ENCODE measurements around the gene ZNF428.
"Not testable (repeated sequence)": the region's sequence is repeated elsewhere in the genome, so short reads cannot be mapped to it uniquely, and the experiment has no call there.

Gene ZNF428, protein sequence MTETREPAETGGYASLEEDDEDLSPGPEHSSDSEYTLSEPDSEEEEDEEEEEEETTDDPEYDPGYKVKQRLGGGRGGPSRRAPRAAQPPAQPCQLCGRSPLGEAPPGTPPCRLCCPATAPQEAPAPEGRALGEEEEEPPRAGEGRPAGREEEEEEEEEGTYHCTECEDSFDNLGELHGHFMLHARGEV
- 19.8 to 27.6 (median 22.2) reads per million in 4 experiments for total RNA-seq

DNA sequence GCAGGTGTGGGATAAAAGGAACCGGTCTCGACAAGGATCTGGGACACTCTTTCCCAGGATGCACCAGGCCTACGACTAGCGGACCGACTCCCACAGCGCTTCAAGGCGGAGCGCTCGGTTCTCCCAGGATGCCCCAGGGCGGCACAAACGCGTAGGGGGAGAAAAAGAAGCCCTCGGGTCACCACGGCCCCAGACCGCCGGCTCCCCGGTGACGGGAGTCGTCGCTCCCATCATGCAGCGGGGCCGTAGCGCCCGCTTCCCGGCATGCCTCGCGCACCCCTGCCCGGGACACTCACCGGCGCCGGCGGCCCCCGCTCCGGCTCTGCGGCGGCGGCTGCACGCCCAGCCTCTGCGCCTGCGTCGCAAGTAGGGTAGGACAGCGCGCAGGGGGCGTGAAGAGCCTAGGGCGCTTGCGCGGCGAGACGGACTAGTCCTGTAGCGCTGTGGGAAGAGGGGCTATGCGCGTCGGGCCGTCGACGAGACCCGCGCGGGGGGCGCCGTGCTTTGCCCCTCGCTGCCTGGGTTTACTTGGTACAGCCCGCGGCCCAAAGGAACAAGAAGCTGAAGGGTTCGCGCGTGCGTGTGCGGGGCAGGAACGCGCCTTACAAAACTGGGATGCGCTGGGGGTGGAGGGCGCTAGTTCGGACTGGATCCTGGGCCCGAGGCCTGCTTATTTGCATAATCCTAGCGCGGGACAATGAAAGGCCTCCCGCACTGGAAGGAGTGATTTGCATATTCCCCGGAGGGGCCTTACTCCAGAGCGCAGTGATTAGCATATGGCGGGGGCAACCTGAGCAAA lies at the start of gene ZNF428:
ZNF428 (minus strand) TSS at position 368 of the 799 bp plus-strand sequence. CDS start 5,325 bp downstream, outside the sequence.
- peak; percentile 84 for DNase-seq

DNA sequence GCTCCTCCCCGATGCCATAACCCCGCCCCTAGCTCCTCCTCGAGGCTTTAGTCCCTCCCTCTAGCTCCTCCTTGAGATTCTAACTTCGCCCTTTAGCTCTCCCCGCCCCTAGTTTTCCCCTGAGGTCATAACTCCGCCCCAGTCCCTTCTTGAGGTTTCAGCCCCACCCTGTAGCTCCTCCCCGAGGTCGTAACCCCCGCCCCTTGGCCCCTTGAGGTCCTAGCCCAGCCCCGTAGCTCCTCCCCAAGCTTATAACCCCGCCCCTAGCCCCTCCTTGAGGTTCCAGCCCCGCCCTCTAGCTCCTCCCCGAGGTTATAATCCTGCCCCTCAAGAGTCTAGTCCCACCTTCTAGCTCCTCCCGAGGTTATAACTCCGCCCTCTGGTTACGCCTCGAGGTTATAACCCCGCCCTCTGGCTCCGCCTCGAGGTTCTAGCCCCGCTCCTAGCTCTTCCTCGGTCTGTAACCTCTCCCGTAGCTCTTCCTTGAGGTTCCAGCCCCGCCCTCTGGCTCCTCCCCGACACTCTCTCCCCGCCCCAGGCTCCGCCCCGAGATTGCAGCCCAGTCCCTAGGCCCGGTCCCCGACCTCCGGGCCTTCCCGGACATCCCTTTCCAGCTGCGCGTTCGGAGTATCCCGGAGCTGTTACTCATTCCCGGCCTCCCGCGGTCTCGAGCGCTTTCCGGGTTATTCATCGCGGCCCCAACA lies 49.1 kb upstream of the ZNF428 start:
- DNase-seq, result peak; percentile 97

DNA sequence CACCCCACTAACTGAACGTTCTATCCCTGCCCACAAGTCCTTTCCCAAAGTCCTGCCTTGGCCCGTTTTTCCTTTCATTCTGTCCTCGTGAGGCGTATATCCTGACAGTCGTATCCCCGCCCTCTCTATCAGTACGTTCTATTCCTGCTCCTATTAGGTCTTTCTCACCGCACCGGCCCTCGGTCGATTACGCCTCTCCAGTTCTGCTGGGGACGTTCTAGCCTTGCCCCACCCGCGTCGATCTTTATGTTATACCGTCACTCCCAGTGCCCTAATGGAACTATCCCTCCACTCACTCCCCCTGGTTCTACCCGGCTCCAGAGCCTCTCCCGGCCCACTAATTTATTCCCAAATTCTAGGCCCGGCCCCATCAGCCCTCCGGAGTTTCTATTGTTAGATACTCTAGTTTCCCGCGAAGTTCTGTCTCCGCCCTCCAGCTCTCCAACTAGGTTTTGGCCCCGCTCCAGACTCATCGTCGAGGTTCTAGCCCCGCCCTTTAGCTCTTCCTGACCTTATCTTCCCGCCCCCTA lies 48.5 kb upstream of the ZNF428 start:
- DNase-seq, result no peak

DNA sequence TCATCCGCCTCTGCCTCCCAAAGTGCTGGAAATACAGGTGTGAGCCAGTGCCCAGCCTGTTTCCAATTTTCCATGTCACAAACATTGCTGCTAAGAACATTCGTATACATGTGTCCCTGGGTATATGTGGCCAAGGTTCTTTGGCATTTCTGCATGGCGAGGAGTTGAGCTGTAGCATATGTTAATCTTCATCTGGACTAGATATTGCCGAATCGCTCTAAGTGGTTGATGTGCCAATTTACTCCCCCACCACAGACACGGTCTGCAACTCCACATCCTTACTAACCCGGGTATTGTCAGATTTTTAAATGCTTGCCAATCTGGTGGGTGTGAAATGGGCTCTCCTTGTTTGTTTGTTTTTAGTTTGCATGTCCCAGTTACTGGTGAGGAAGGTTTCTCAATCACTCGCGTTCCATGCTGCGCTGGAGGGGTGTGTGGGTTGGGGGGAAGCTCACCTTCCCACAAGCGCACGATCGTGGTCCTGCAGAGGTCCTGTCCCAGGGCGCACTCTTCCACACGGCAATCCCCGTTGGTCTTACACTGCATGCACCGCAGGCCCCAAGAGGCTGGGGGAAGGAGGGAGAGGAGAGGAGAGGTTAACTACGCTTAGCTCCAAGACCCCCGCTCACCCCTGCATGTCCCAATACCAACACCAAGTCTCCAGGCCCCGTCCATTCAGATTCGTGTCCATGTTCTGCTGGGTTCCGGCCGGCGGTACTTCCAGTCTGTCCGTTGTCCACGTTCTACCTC lies 47.9 kb upstream of the ZNF428 start:
- no peak for DNase-seq

DNA sequence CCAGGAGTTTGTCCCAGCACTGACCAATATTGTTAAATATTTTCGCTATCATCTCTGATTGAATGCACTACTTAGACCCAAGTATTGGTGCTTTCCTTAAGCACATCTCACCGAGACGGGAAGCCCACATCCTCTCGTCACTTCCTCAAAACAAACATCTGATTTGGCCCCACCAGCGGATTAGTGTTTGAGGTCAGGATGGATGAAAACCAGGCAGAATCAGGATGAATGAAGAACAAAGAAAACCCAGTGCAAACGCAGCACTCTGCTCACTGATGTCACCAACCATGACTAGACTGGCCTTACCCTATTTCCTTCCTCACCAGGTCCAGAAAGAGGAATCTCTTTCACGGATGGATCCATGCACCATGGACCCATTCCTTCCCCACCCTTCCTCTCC lies 44.6 kb upstream of the ZNF428 start:
- DNase-seq, result no peak

DNA sequence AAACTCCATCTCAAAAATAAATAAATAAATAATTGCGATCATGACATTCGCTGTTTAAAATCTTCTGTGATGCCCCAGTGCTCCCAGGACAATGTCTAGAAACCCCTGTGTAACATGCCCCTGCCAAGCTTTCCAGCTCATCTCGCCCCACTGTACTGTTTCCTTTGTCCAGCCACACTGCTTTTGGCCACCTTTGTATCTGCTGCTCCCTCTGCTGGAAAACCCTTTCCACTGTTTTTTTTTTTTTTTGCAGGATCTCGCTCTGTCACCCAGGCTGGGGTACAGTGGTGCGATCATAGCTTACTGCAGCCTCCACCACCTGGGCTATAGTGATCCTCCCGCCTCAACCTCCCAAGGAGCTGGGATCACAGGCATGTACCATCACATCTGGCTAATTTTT lies 43.1 kb upstream of the ZNF428 start:
- DNase-seq, result no peak

DNA sequence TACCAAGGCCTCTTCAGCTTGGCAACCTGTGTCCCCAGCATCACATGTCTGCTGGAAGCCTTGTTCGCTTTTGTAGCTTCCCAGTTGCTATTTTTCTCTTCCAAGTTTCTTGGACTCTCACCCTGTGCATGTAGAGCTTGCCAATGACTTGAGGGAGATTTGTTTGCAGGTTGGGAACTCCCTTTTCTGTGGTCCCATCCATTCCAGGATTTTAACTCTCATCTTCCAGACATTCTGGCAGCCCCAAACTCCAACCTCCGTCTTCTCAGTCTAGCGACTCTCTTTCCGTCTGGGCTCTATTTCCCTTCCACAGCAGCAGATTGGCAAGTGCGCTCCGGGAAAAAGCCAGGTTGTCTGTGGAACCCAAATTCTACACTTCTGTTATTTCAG lies 41.5 kb upstream of the ZNF428 start:
- no peak for DNase-seq

DNA sequence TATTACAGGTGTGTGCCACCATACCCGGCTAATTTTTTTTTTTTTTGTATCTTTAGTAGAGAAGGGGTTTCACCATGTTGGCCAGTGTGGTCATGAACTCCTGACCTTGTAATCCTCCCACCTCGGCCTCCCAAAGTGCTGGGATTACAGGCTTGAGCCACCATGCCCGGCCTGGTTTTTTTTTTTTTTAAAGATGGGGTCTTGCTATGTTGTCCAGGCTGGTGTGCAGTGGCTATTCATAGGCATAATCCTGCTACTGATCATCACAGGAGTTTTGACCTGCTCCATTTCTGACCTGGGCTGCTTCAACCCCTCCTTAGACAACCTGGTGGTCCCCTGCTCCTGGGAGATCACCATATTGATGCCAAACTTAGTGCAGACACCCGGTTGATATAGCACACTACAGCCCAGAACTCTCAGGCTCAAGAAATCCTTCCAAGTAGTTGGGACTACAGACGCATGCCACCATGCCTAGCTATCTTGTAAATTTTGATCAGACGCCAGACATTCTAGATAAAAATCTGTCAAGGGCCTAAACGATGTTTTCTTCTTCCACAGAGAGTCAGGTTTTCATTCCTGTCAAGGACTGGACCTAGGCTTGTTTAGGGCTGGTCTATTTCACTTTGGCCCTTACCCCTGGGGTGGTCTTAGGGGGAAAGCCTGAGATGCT lies 41.0 kb upstream of the ZNF428 start:
- DNase-seq, result no peak

DNA sequence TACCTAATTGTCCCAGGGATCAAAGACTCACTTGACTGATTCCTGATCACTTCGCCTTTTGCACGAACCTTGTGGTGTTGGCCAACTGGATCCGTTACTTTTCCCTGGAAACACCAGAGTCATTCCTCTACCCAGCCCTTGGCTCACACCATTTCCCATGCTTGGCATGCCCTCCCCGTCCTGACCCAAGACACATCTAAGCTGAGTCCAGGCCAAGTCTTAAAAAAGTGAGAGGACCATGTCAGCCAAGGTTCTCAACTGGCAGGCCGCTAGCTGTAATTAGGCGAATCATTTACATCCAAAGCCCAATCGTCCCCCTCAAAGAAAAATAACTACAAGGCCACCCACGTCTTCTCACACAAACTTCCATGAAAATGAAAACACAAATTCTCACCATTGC lies 39.1 kb upstream of the ZNF428 start:
- DNase-seq, result no peak

DNA sequence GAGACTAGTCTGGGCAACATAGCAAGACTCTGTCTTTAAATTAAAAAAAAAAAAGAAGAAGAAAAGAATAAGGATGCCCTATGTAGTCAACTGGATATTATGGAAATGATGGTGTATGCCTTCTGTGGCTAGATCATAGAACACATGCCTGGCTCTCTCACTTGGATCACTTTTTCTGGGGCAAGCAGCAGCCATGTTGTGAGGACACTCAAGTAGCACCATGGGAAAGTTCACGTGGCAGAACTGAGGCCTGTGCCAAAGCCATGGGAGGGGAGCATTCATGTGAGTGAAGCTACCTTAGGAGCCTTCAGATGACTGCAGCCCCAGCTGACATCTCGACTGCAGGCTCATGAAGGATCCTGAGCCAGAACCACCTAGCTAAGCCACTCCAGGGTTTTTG lies 38.6 kb upstream of the ZNF428 start:
- no peak for DNase-seq

DNA sequence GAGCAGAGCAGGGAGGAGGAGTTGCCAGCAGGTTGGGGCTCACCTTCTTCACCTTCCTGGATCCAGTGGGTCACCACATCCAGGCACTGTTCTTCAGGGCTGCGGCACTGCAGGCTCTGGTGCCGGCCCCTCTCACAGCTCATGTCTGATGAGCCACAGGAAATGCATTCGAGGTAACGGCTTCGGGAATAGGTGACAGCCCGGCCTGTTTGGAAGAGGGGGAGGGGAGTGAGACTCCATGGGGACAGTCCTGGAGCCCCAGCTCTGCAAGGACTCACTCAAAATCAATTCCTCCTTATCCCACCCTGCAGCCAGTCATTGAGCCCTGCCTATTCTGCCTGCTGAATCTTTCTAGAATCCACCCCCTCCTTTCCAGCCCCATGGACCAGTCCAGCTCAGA lies 37.0 kb upstream of the ZNF428 start:
- no peak for DNase-seq

DNA sequence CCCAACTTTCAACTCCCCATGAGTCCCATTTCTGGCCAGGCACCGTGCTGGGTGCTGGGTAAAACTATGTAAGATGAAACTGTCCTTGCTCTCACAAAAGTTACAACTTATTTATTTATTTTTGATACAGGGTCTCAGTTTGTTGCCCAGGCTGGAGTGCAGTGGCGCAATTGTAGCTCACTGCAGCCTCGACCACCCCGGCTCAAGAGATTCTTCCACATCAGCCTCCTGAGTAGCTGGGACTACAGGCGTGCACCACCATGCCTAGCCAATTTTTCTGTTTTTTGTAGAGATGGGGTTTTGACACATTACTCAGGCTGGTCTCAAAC lies 33.1 kb upstream of the ZNF428 start:
- DNase-seq, result no peak

DNA sequence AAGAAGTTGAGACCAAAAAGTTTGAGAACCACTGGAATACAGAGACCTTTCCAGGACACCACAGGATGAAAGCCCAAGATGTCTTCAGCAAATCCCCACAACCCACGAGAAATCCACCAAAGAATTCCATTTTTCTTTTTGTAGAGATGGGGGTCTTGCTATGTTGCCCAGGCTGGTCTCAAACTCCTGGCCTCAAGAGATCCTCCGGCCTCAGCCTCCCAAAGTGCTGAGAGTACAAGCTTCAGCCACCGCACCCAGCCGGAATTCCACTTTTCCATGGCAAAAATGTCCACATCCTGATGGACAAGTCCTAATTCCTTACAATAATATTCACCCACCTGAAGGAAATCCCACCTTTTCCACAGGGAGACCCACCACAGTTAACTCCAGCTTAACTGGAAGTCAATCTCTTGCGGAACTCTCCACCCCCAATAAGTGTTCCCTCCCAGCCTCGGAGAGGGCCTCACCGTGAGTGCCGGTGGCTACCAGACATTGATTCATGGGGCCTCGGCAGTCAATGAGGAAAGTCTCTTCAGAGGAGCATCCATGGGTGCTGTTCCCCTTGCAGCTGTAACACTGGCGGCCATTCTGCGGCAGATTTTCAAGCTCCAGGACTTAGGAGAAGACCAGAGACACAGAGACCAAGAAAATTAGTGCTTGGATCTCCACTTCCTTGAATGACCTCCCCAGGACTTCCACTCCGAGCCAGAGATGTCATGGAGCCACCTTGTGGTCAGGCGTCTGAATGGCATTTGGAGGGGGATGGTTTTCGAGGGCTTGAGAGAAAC lies 32.5 kb upstream of the ZNF428 start:
- peak; percentile 10 for DNase-seq

DNA sequence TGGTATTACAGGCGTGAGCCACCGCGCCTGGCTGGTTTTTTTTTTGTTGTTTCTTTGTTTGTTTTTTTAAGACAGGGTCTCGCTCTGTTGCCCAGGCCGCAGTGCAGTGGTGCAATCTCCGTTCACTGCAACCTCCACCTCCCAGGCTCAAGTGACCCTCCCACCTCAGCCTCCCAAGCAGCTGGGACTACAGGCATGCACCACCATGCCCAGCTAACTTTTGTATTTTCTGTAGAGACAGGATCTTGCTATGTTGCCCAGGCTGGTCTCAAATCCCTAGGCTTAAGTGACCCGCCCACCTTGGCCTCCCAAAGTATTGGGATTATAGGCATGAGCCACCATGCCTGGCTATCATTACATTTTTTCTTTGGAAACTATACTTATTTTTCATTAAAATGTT lies 30.8 kb upstream of the ZNF428 start:
- DNase-seq, result not testable (repeated sequence)

DNA sequence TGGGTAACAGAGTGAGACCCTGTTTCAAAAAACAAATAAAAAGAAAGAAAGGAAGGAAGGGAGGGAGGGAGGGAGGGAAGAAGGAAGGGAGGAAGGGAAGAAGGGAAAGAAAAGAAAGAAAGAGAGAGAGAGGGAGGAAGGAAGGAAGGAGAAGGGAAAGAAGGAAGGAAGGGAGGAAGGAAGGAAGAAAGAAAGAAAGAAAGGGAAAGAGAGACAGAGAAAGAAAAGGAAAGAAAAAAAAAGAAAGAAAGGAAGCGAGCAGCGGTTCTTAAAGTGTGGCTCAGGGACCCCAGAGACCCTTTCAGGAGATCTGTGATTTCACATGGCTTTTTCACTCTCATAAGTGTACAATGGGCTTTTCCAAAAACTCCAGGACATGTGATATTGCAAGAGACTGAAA lies 30.1 kb upstream of the ZNF428 start:
- no peak for DNase-seq

DNA sequence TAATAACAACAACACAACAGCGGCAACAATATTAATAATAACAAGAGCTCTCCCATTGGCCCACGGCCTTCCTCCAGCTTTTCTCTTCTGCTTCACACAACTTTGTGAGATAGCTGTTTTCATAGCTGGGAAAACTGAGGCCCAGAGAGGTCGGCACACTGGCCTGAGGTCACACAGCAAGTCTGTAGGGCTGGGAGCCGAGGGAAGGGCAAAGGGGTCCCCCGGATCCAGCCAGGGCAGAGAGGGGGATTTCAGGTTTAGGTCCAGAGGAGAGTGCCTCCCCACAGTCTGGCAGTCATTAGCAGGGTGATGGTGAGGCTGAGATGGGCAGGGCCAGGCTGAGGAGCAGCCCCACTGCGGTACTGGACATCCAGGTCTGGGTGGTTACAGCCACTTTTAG lies 29.2 kb upstream of the ZNF428 start:
- DNase-seq, result no peak

DNA sequence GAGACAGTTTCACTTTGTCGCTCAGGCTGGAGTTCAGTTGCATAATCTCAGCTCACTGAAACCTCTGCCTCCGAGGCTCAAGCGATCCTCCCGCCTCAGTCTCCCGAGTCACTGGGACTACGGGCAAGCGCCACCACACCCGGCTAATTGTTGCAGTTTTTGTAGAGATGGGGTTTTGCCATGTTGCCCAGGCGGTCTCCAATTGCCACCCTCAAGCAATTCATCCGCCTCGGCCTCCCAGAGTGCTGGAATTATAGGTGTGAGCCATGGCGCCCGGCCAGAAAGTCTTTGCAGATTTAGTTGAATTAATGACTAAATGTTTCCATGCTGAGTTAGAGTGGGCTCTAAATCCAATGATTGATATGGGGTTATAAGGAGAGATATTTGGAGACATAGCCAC lies 24.8 kb upstream of the ZNF428 start:
- DNase-seq, result no peak

DNA sequence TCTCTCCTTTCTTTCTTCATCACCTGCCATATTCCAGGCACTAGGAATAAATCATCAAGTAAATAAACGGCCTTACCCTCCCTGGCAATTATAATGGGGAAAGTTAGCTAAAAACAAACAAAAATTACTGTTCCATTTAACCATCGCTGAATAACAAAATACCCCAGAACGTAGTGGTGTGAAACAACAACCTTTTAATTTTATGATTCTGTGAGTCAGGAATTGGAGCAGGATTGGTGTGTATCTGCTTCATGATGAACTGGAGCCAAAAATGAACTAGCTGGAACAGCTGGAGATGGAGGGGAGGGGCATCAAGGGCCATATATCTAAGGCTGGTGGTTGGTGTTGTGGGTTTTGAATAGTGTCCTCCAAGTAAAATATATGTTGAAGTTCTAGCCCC lies 23.9 kb upstream of the ZNF428 start:
- no peak for DNase-seq

DNA sequence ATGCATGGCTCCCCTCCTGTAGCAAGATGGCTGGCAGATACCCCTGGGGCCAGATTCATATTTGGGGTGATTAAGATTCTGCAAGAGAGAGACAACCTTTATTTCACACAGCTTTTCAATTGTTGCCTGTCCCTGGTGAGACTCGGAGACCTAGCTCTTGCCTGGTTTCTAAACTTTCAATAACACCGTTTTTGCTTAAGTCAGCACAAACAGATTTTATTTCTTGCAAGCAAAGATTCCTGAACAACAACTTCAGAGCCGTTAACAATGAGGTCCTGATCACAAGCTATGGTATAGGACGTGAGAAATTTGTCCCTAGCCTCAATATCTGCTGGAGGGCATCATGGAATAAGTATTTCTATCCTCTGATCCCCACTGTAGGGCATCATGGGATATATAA lies 23.1 kb upstream of the ZNF428 start:
- no peak for DNase-seq

DNA sequence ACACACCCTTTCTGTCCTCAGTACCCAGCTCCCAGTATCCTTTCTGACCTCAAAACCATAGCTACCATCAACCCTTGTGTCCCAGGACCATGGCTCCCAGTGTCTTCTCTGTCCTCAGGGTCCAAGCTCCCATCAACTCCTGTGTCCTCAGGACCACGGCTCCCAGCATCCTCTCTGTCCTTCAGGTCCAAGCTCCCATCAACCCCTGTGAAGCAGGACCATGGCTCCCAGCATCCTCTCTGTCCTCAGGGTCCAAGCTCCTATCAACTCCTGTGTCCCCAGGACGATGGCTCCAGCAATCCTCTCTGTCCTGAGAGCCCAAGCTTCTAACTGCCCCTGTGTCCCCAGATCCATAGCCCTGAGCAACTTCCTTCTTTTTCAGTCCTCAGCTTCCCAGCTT lies 21.9 kb upstream of the ZNF428 start:
- no peak for DNase-seq

DNA sequence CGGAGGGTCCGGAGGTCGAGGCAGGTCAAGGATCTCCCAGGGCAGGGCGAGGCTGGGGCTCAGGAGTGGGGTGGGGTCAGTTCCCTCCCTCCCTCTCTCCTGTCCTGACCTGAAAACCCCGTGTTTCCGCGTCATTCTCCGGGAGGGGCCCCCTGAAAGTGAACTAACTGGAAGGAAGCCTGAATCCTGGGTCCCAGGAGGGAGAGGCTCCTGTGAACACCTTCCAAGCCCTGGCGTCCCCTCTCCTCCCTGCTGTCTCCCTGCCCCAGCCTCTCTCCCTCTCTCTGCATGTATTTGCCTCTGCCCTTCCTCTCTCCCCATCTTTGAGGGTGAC lies 21.0 kb upstream of the ZNF428 start:
- DNase-seq, result no peak
